HL-60 (cell line): ENCODE results near the gene COLEC12.

Source experiments
- DNase-seq, 2 experiments: peaks; one replicate each; pipeline ENCODE4 v3.0.0-alpha.2; 2010 to 2020; ENCODE audit warnings: low read depth in 1 of 2, low spot score in 1 of 2
- H3K27ac ChIP-seq: fragments of 250-450 bp; sonication (Bioruptor Pico); replicated peaks from 2 replicates; pipeline ENCODE4 v1.5.1; 2020; ENCODE audit warnings: mild to moderate bottlenecking, moderate library complexity
- H3K27me3 ChIP-seq: fragments of 250-450 bp; sonication (Bioruptor Pico); 2 replicates; pipeline ENCODE4 v1.5.1; 2021; ENCODE audit warnings: mild to moderate bottlenecking, moderate library complexity; ENCODE audit not compliant: insufficient read depth, poor library complexity, severe bottlenecking
- H3K4me3 ChIP-seq: replicated peaks from 2 replicates; pipeline ENCODE4 v1.5.1; 2011; ENCODE audit warnings: mild to moderate bottlenecking, control low read depth, low read length; ENCODE audit not compliant: insufficient read depth
- CTCF ChIP-seq: IDR thresholded peaks from one replicate; pipeline ENCODE4 v1.5.1; 2011; ENCODE audit warnings: low read length, control low read depth, inconsistent platforms; ENCODE audit not compliant: insufficient read depth
- GABPA ChIP-seq: IDR thresholded peaks from 2 replicates; pipeline ENCODE4 v1.6.1; 2012; ENCODE audit warnings: low read depth
- POLR2AphosphoS5 ChIP-seq: IDR thresholded peaks from 2 replicates; pipeline ENCODE4 v1.6.1; 2012; ENCODE audit warnings: low read depth
- REST ChIP-seq: IDR thresholded peaks from 2 replicates; pipeline ENCODE4 v1.6.1; 2012; ENCODE audit warnings: low read depth; ENCODE audit not compliant: insufficient replicate concordance
- SPI1 ChIP-seq: IDR thresholded peaks from 2 replicates; pipeline ENCODE4 v1.6.1; 2012; ENCODE audit warnings: low read depth, mild to moderate bottlenecking, borderline replicate concordance

Gene COLEC12

GRCh38 chr18:332721-333510 is 167.6 kb downstream of the COLEC12 start:
- H3K27ac ChIP-seq: no peak overlapping the region
- H3K4me3 ChIP-seq: no peak overlapping the region
- TF ChIP-seq CTCF (no peak), REST (no peak), POLR2AphosphoS5 (no peak), SPI1 (no peak), GABPA (no peak)
- DNase-seq: no peak
- H3K27me3 ChIP-seq: no peaks in the 10 kb centered on the region

GRCh38 chr18:332007-332406 is 168.5 kb downstream of the COLEC12 start:
- no peak for TF ChIP-seq GABPA
- TF ChIP-seq REST: no peak
- peak; percentile 40; the same call in 1 of the 2 replicates for TF ChIP-seq SPI1
- no peak for TF ChIP-seq POLR2AphosphoS5
- no peak for TF ChIP-seq CTCF
- H3K27me3 ChIP-seq: no peaks in the 10 kb centered on the region
- DNase-seq: no peak
- no peak overlapping the region for H3K27ac ChIP-seq
- H3K4me3 ChIP-seq: no peak overlapping the region

- Histone ChIP-seq H3K4me3 (no peak overlapping the region), H3K27ac (no peak overlapping the region), H3K27me3 (no peaks in the 10 kb centered on the region)
- DNase-seq: no peak
- no peak for TF ChIP-seq POLR2AphosphoS5
- no peak for TF ChIP-seq CTCF
- no peak for TF ChIP-seq GABPA
- no peak for TF ChIP-seq SPI1
- no peak for TF ChIP-seq REST
Measured at GRCh38 chr18:331221-331821, 169.2 kb downstream of the COLEC12 start.
